Muscle layer of duodenum (tissue), 2 donors: ENCODE results near the gene POU3F3.

ENCODE experiments used
- H3K27ac ChIP-seq: one replicate; pipeline ENCODE4 v1.7.0; 2013; ENCODE audit warnings: mild to moderate bottlenecking, low read length
- H3K27me3 ChIP-seq: one replicate; pipeline ENCODE4 v1.7.0; 2013; ENCODE audit warnings: low read depth, mild to moderate bottlenecking, control low read depth, low read length
- H3K36me3 ChIP-seq, 2 donors: one replicate each; pipeline ENCODE4 v1.7.0; 2013; ENCODE audit warnings: low read length in 2 of 2, control low read depth in 1 of 2, mild to moderate bottlenecking in 1 of 2; ENCODE audit not compliant: insufficient read depth in 2 of 2, control insufficient read depth in 1 of 2
- H3K4me1 ChIP-seq, 2 donors: one replicate each; pipeline ENCODE4 v1.7.0; 2013; ENCODE audit warnings: low read length in 2 of 2, mild to moderate bottlenecking in 2 of 2, control low read depth in 1 of 2, moderate library complexity in 1 of 2; ENCODE audit not compliant: insufficient read depth in 2 of 2, control insufficient read depth in 1 of 2
- H3K4me3 ChIP-seq, 2 donors: one replicate each; pipeline ENCODE4 v1.7.0; 2013; ENCODE audit warnings: low read length in 2 of 2, low read depth in 1 of 2, mild to moderate bottlenecking in 1 of 2
- H3K9me3 ChIP-seq, 2 donors: one replicate each; pipeline ENCODE4 v1.7.0; 2013; ENCODE audit warnings: low read length in 2 of 2, control low read depth in 1 of 2, mild to moderate bottlenecking in 1 of 2; ENCODE audit not compliant: control insufficient read depth in 1 of 2
- donor health status: healthy.

Gene POU3F3

GRCh38 chr2:104848526-104848925 is 5.4 kb upstream of the POU3F3 start:
- Histone ChIP-seq H3K27ac (no peak overlapping the region), H3K27me3 (peaks cover 89% of the 10 kb centered on the region), H3K9me3 (no peaks in the 10 kb centered on the region), H3K4me3 (no peak overlapping the region), H3K4me1 (peaks cover 0 to 37% of the 10 kb centered on the region in 2 donors), H3K36me3 (no peaks in the 10 kb centered on the region)

GRCh38 chr2:104849101-104849500 is 4.8 kb upstream of the POU3F3 start:
- Histone ChIP-seq H3K9me3 (no peaks in the 10 kb centered on the region), H3K4me1 (peaks cover 0 to 35% of the 10 kb centered on the region in 2 donors), H3K4me3 (no peak overlapping the region), H3K36me3 (no peaks in the 10 kb centered on the region), H3K27ac (no peak overlapping the region), H3K27me3 (peaks cover 86% of the 10 kb centered on the region)

- Histone ChIP-seq H3K27me3 (peaks cover 85% of the 10 kb centered on the region), H3K36me3 (no peaks in the 10 kb centered on the region), H3K4me1 (peaks cover 0 to 35% of the 10 kb centered on the region in 2 donors), H3K9me3 (no peaks in the 10 kb centered on the region), H3K4me3 (no peak overlapping the region), H3K27ac (no peak overlapping the region)
Measured at GRCh38 chr2:104849618-104850141, 4.2 kb upstream of the POU3F3 start.

- H3K4me1 ChIP-seq = peaks cover 0 to 29% of the 10 kb centered on the region in 2 donors
- no peaks in the 10 kb centered on the region for H3K9me3 ChIP-seq
- peaks cover 78% of the 10 kb centered on the region for H3K27me3 ChIP-seq
- no peaks in the 10 kb centered on the region for H3K36me3 ChIP-seq
- no peak overlapping the region for H3K27ac ChIP-seq
- H3K4me3 ChIP-seq = no peak overlapping the region
Measured at GRCh38 chr2:104850361-104851290, 3.3 kb upstream of the POU3F3 start.

GRCh38 chr2:104851291-104852089 is 2.4 kb upstream of the POU3F3 start:
- Histone ChIP-seq H3K4me3 (peak overlapping the region; percentile 33 to 56), H3K27ac (no peak overlapping the region), H3K36me3 (no peaks in the 10 kb centered on the region)

GRCh38 chr2:104852090-104852666 is 1.7 kb upstream of the POU3F3 start:
- peaks cover 0 to 36% of the 10 kb centered on the region in 2 donors for H3K4me1 ChIP-seq
- H3K36me3 ChIP-seq = no peaks in the 10 kb centered on the region
- no peaks in the 10 kb centered on the region for H3K9me3 ChIP-seq
- peaks cover 70% of the 10 kb centered on the region for H3K27me3 ChIP-seq
- peak overlapping the region; percentile 33 to 56 for H3K4me3 ChIP-seq
- H3K27ac ChIP-seq = no peak overlapping the region

More at GRCh38 chr2:104851291-104852089, 2.4 kb upstream of the POU3F3 start:
- peaks cover 72% of the 10 kb centered on the region for H3K27me3 ChIP-seq
- peaks cover 0 to 33% of the 10 kb centered on the region in 2 donors for H3K4me1 ChIP-seq
- no peaks in the 10 kb centered on the region for H3K9me3 ChIP-seq

- Histone ChIP-seq H3K27ac (no peak overlapping the region), H3K36me3 (no peaks in the 10 kb centered on the region), H3K4me1 (peaks cover 0 to 43% of the 10 kb centered on the region in 2 donors), H3K9me3 (peaks cover 0 to 5% of the 10 kb centered on the region in 2 donors), H3K4me3 (peak overlapping the region in 1 of 2 donors; percentile 48), H3K27me3 (peaks cover 65% of the 10 kb centered on the region)
Measured at GRCh38 chr2:104854498-104855220, 744 bp downstream of the POU3F3 start.

GRCh38 chr2:104855221-104856085 is 1.5 kb downstream of the POU3F3 start:
- H3K36me3 ChIP-seq = no peaks in the 10 kb centered on the region
- H3K9me3 ChIP-seq = peaks cover 0 to 5% of the 10 kb centered on the region in 2 donors
- no peak overlapping the region for H3K4me3 ChIP-seq
- no peak overlapping the region for H3K27ac ChIP-seq
- peaks cover 0 to 43% of the 10 kb centered on the region in 2 donors for H3K4me1 ChIP-seq
- H3K27me3 ChIP-seq = peaks cover 65% of the 10 kb centered on the region

GRCh38 chr2:104856086-104856972 is 2.4 kb downstream of the POU3F3 start:
- peaks cover 0 to 43% of the 10 kb centered on the region in 2 donors for H3K4me1 ChIP-seq
- H3K27me3 ChIP-seq = peaks cover 60% of the 10 kb centered on the region
- no peak overlapping the region for H3K27ac ChIP-seq
- H3K36me3 ChIP-seq = no peaks in the 10 kb centered on the region
- peaks cover 0 to 5% of the 10 kb centered on the region in 2 donors for H3K9me3 ChIP-seq
- H3K4me3 ChIP-seq = peak overlapping the region in 1 of 2 donors; percentile 28
